Activated T-cell treated with anti-CD3 and anti-CD28 coated beads for 1 hour (primary cell): Measurements from ENCODE around the gene GMDS.

Experiments used
- DNase-seq: peaks from one replicate; pipeline ENCODE4 v3.0.0-alpha.2; 2020; ENCODE audit warnings: low read depth

The GMDS gene

DNA sequence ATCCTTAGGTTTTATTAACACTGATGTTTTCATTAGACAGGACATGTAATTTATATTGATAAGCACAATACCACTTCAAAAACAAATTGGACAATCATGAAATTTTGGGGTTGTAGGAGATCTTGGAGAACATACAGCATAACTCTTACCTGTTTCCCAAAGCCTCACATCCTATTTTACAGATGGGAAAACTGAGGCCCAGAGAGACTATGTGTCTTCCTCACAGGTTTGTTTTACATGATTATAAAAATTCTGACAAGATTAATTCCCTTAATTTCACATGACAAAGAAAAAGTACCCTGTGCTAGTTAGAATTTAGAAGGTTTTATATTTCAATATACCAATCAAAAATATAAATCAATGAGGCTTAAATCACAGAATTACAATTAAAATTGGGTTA is 145.5 kb downstream of the GMDS start:
- DNase-seq = no peak

DNA sequence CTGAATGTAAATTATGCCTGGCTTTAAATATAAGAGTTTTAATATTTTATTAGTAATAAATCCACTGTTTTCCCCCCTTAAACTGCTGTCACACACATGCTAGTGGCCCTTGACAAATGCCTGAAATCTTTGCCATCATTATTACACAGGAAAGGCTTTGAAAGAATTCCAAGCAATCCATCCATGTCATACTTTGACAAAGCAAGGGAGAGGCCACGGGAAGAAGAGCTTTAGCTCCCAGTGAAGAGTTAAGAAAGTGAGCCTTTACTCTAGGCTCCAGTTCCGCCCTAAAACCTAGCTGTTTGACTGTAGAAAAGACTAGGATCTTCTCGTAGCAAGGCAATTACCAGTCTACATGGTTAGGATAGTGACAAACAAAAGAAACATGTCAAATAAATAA is 147.9 kb downstream of the GMDS start:
- DNase-seq = no peak

DNA sequence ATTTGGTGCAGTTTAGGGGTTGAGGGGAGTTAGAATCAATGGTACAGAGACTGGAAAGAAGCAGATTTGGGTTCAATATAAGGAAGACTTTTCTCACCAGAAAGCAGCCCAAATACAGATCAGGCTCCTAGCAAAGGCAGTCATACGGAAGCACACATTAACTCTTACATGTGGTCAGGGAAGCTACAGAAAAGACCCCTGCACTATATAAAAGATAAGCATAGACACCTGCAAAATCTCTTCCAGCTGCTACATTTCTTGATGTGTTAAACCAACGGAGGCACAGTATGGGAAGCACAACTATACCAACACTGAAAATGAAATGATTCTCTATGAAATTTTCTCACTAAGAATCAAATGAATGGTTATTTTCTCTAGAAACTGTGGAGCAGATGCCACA is 150.8 kb downstream of the GMDS start:
- DNase-seq = no peak

DNA sequence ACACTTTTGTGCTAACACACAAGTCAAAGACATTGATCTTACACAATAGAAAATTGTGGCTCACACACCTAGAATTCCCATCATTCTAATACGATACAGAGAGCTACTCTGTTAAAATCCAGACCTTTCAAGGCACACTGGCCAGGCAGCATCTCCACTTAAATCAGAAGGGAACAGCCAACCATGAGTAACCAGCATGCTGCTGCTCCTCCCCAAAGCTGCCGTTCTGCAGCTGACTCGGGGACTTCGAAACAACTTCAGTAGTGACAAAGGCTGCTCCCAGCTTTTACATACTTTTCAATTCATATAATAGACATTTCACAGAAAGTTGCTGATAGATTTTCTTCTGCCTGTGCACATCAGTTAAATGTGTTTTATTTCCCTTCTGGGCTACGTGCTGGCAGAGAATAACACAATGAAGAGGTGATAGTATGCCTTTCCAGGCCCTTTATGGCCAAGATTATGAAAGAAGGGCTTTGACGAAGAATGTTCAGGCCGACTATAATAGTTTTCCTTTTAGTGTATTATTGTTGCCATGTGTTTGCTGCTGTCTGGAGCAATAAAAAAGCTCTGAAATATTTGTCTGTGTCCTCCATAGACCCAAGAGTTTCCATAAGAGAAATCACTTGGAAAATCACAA is 159.0 kb downstream of the GMDS start:
- no peak for DNase-seq

DNA sequence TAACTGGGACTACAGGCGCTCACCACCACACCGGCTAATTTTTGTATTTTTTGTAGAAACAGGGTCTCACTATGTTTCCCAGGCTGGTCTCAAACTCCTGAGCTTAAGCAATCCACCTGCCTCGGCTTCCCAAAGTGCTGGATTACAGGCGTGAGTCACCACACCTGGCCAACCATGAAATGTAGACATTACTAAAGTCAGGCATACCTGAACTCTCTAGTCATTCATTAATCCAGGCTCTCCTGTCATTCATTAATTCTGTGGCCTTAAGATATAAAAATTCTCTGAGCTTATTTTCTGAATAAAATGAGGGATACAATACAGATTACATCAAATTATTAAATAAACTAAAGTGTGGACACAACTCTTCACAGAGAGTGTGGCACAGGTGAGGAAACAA is 159.7 kb downstream of the GMDS start:
- DNase-seq = no peak

DNA sequence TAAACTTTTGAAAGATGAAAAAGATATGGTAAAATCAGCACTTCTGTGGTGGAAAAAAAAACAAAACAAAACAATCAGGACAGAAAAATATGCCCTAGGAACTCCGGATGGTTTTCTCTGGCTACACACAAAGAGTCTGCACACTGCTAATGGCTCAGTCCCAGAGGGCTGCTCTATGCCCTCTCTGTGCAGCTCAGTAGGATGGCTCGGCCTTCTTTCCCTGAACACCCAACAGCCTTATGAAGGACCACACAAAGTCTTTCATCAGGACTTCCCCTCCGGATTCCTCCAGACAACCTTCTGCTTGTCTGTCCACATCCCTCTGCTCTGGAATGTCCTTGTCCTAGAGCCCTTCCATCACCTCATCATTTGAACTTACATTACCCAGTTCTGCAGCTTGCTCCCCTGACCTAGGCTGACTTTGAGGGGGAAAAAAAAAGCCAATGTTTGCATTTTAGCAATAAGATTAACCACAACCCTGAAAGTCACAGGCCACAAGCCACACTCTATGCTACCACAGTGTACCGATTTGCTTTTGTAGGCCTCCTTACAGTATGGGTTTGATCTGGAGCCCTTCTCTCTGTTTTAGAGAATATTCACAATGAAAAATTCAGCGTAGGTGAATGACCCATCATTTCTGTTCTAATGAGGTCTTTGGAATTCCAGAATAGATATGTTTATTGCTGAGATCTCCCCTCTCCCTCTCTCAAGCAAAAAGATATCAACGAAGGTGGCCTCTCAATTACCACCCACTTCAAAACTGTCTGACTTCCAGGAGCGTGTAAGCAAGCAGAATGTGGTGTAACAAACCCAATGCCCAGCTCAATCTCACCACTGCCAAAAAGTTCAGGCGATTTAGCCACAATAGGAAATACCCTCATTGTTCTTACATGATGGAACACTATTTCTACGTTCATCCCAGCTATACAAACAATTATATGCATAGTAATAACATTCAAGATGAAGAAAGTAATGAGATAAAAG is 164.0 kb downstream of the GMDS start:
- no peak for DNase-seq

DNA sequence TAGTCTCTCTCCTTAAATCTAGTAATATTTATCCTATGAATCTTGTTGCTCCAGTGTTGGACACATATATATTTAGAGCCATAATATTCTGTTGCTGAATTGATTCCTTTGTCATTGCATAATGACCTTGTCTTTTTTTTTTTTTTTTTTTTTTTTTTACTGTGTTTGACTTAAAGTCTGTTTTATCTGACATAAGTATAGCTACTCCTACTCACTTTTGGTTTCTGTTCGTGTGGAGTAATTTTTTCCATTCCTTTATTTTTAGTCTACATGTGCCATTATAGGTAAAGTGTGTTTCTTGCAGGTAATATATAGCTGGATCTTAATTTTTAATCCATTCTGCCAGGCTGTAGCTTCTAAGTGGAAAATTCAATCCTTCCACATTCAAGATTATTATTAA is 166.5 kb downstream of the GMDS start:
- DNase-seq = no peak

DNA sequence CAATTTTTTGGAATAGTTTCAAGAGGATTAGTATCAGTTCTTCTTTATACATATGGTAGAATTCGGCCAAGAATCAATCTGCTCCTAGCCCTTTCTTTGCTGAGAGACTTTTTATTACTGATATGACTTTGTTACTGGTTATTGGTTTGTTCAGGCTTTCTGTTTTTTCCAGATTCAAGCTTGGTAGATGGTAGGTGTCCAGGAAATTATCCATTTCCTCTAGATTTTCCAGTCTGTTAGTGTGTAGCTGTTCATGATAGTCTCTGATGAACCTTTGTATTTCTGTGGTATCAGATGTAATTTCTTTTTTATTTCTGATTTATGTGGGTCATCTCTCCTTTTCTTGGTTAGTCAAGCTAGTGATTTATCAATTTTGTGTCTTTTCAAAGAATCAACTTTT is 167.6 kb downstream of the GMDS start:
- DNase-seq = no peak

DNA sequence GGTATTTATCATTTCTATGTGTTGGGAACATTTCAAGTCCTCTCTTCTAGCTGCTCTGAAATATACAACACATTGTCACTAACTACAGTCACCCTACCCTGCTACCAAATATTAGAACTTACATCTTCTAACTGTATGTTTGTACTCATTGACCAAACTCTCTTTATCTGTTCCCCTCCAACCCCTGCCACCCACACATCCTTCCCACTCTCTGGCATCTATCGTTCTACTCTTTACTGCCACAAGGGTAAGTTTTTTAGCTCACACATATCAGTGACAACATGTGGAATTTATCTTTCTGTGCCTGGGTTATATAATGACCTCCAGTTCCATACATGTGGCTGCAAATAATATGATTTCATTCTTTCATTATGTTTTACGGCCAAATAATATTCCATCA is 171.9 kb downstream of the GMDS start:
- no peak for DNase-seq

DNA sequence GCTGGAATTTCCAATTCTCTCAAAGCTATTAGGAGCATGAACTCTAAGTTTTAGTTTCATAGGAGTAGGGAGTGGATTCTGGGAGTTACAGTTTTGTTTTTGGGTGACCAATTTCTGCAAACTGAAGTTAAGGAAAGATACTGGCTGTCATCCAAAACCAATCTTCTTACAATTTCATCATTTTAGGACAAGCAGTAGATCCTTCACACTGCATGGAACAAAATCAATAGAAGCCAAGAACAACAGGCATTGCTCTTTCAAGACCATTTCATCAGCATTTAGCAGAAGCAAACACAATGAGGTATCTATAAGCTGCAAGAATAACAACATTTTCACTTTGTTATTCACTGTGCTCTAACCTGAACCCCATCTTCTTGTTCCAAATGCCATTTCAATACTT is 173.0 kb downstream of the GMDS start:
- no peak for DNase-seq

DNA sequence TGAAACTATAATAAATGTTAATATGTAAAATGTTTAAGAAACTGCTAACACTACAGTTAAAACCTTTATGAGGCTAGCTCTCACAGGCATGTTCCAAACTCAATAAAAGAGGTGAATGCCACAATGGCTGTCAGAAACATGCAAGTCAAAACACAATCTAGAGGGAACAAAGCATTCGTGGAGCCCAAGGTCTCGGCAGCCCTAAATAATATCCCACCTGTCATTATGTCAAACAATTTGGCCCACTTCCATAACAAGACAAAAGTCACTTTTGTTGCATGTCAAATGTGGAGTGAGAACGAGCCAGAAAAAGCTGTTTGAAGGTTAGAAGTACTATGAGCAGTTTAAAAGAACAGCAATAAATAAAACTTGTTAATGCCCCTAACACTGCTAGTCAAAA is 181.9 kb downstream of the GMDS start:
- DNase-seq = no peak

DNA sequence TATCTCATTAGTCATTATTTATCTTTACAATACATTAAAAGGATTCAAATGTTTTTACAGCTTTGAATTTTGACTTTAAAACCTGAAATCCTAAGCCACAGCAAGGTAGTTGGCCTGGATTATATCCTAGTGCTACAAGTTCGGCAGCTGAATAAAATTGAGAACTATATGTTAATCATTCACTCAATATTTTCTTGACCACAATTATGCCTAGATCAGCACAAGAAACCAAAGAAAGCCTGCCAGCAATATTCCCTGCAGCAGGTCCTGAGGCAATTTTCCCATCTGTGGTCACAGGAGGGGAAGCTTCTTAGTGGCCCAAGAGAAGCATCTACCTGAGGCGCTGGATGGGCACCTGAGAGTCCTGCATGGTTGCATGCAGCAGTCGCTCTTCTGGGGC is 183.5 kb downstream of the GMDS start:
- DNase-seq = no peak

DNA sequence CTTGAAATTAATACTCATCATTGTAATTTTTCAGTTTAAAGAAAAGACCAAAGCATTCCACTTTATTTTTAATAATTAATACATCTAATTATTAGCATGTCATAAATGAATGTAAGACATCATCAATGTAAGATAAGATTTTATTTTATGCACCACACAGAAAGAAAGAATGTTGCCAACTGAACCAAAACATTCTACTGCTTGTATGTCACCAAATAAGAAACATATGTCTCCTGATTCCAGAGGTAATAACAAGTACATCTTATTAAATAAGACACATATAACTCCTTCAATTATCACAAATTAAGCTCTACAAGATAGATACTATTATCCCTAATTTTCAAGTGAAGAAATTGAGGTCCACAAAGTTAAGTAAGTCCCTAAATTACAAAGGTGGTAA is 189.5 kb downstream of the GMDS start:
- no peak for DNase-seq

DNA sequence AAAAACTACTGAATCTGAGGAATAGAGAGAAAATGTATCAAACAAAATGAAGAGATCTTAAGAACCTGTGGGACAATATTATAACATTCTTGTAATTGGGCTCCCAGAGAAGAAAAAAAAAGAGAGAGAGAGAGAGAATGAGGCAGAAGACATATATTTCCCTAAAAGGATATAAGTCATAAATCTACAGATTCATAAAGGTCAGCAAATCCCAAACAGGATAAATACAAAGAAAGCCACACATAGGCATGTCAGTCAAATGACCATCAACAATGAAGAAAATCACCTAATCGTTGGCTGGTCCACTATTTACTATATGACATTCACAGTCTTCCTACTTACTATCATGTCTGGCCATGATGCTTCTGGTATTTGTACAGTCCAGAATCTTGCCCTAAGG is 190.3 kb downstream of the GMDS start:
- DNase-seq = no peak

DNA sequence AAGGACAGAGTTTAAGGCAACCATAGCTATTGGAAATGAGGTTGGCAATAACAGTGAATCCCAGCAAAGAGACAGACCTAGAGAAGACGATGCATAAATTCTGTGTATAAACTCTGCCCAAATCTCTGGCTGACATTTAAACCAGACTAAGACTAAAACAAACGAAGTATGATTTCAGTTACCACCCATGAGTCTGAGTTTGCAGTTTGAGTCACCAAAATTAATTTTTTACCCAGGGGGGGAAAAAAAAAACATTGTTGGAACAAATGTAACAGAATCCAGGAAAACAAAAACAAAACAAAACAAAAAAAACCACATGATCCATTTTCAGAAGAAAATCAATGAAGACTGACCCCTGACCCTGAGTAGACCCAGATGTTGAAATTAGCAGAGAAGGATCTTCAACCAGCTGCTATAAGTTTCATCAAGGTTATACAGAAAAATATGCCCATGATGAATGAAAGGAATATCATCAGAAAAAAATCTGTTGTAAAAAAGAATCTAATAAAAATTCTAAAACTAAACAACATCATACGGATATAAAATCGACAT is 190.8 kb downstream of the GMDS start:
- DNase-seq = no peak

DNA sequence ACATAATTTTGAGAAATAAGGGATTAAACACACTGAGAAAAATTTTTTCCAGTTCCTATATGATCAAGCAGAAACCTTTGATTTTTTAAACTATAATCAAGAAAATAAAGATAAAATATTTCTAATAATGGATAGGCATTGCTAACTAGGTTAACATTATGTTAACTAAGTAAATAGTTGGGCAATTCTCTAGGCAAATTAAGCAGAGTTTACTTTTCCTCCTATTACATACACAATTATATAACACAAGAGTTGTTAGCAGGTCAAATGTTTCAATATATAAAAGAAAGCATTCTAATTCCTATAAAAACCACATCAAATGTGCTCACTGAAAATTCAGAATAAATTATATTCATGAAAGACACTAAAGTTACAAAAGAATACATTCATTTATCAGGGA is 191.7 kb downstream of the GMDS start:
- no peak for DNase-seq

DNA sequence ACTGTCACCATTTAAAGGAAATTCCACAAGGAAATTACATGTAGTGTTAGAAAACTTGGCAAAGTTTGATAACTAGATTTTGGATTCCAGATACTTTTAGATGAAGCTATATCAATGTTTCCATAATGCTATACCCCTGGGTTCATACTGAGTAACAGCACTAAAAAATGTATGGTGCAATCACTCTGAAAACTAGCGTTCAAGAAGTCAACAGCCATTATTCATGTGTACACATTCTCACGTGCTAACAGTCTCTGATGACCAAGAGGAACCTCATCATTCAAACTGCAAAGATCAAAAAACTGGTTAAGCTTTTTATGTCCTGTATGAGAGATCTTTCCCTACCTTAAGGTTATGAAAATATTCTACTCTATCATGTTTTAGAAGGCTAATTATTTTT is 197.6 kb downstream of the GMDS start:
- DNase-seq = no peak

DNA sequence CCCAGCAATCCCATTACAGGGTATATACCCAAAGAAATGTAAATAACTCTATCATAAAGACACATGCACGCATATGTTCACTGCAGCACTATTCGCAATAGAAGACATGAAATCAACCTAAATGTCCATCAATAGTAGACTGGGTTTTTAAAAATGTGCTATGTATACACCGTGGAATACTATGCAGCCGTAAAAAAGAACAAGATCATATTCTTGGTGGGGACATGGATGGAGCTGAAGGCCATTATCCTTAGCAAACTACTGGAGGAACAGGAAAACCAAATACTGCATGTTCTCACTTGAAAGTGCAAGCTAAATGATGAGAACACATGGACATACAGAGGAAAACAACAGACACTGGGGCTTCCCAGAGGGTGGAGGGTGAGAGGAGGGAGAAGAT is 201.2 kb downstream of the GMDS start:
- DNase-seq = no peak

DNA sequence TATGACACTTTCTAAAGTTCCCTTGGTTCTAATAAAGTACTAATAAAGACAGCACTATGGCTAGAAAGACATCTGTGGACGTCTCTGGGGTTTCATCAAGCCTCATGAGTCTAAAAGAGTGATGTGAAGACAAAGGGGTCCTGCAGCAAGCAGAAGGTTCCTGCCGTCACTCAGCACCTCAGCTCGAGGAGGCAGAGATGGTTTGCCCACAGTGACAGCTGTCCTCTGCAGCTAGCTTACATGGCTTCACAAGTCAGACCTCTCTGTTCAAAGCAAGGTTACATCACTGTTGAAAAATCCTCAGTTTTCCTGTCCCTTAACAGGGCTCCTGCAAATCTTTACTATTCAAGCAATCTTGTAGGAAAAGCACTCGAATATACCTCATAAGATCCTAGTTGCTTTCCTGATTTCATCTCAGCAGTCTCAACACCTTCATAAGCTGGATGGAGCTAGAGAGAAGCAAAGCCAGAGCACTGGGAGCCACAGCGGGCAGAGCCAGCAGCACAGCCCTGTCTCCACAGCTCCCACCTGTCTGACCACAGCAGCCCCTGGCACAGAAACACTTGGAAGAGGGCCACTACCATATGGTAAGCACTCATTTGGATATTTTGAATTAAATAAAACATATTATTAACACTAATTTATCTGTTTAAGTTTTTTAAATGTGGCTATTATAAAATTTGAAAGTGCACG is 202.3 kb downstream of the GMDS start:
- DNase-seq = no peak

DNA sequence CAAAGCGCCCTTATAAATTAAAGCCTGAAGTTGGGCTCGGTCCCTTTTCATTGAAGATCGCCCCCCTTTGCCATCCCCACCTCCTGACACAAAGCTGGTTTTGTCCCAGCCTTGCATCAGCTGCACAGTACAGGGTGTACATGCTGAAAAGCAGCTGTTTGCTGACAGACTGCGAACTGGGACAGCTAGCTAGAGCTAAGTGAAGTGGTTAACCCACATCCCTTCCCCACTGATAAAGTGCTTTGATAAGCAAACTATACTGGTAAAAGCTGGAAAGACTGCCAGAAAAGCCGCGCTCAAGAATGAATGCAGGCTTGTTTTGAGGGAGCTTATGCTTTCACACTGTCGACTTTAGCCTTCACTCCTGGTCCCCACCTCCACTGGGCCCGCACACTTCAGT is 207.3 kb downstream of the GMDS start:
- no peak for DNase-seq

DNA sequence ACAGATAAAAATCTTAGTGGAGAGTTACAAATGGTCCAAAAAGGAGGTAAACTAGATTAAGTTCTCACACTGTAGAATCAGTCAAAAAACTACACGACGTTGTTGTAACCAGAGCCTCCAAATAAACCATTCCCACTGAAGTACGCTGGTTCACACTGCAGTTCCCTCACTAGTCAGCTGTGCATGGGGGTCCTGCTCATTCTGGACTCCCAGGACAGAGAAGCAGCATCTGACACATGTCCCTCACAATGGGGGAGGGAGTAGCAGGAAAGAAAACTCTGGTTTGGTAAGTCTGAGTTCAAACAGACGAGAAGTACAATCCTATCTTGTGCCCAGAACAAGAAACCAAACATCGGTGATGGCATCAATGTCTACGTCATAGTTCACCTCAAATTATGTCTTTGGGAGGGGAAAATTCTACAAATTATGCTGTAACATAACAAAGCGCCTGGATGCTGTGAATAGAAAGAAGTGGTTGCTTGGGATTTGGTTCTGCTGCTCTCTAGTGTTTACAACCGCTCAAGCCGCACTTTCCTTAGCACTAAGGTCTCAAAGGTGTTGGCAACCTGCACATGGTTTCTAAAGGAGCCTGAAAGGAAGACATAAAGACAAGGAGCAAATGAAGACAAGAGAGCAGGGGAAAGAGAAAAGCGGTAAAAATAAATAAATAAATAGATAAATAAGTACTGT is 208.0 kb downstream of the GMDS start:
- DNase-seq = no peak

DNA sequence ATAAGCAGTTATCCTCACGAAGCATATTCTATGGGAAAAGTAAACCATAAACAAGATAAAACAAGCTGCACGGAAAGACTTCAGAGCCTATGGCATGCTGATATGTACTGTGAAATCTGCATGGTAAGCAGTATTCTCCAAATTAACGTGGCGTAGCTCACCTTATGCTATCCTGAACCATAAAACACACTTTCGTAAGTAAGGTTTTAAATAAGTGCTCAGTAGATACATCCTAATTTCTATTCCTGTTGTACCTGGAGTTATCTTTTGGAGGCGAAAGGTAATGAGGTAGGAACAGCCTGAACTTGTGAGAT is 208.7 kb downstream of the GMDS start:
- DNase-seq = no peak
